SH-SY5Y (cell line): ENCODE results near the gene INTS4.

ENCODE experiments used
- GATA2 ChIP-seq: IDR thresholded peaks from 2 replicates; pipeline ENCODE4 v1.6.1; 2011; ENCODE audit warnings: mild to moderate bottlenecking, low read depth, low read length
- GATA3 ChIP-seq: IDR thresholded peaks from 2 replicates; pipeline ENCODE4 v1.6.1; 2011; ENCODE audit warnings: low read depth, mild to moderate bottlenecking, low read length, moderate library complexity

- TF ChIP-seq GATA2: no peak
- no peak for TF ChIP-seq GATA3
These were observed 46.4 kb upstream of the INTS4 start for GRCh38 chr11:78040691-78041379.
